Epidermal melanocyte (primary cell): ENCODE results near the gene SORCS1.

Experiments used
- DNase-seq: peaks from one replicate; pipeline ENCODE4 v3.0.0; 2011; ENCODE audit warnings: low spot score; ENCODE audit not compliant: insufficient read length

The SORCS1 gene

GRCh38 chr10:106672517-106673175 lies 491.9 kb downstream of the SORCS1 start:
- no peak for DNase-seq

GRCh38 chr10:106661767-106662140 lies 502.8 kb downstream of the SORCS1 start:
- DNase-seq, result no peak

GRCh38 chr10:106661133-106661766 lies 503.3 kb downstream of the SORCS1 start:
- DNase-seq, result no peak

GRCh38 chr10:106660550-106660949 lies 504.0 kb downstream of the SORCS1 start:
- DNase-seq, result no peak

- no peak for DNase-seq
Measured at GRCh38 chr10:106655636-106656035, 508.9 kb downstream of the SORCS1 start.

- DNase-seq, result no peak
Measured at GRCh38 chr10:106655165-106655564, 509.3 kb downstream of the SORCS1 start.

- no peak for DNase-seq
Measured at GRCh38 chr10:106652279-106652678, 512.2 kb downstream of the SORCS1 start.

GRCh38 chr10:106648534-106649481 lies 515.7 kb downstream of the SORCS1 start:
- DNase-seq, result no peak

GRCh38 chr10:106643473-106643872 lies 521.0 kb downstream of the SORCS1 start:
- no peak for DNase-seq

GRCh38 chr10:106637873-106638272 lies 526.6 kb downstream of the SORCS1 start:
- no peak for DNase-seq

- DNase-seq, result no peak
Measured at GRCh38 chr10:106636766-106637491, 527.6 kb downstream of the SORCS1 start.

- no peak for DNase-seq
Measured at GRCh38 chr10:106635947-106636346, 528.6 kb downstream of the SORCS1 start.

- no peak for DNase-seq
Measured at GRCh38 chr10:106631016-106631702, 533.3 kb downstream of the SORCS1 start.

GRCh38 chr10:106626371-106626770 lies 538.1 kb downstream of the SORCS1 start:
- DNase-seq, result no peak

GRCh38 chr10:106625751-106626150 lies 538.8 kb downstream of the SORCS1 start:
- no peak for DNase-seq

GRCh38 chr10:106619346-106619745 lies 545.2 kb downstream of the SORCS1 start:
- DNase-seq, result no peak

GRCh38 chr10:106618646-106619045 lies 545.9 kb downstream of the SORCS1 start:
- no peak for DNase-seq

- no peak for DNase-seq
Measured at GRCh38 chr10:106615081-106615480, 549.4 kb downstream of the SORCS1 start.

GRCh38 chr10:106614293-106614692 lies 550.2 kb downstream of the SORCS1 start:
- DNase-seq, result no peak

- DNase-seq, result no peak
Measured at GRCh38 chr10:106612381-106612780, 552.1 kb downstream of the SORCS1 start.
